ENCODE results near the gene PELO. TPM values are rescaled to one million over a fixed set of nuclear protein-coding genes. Genes with fewer than 3 reads are reported as not detected.

PELO gene
- total and polyA plus RNA-seq, 2 donors (not counting 3 experiments of a cell fraction or from before 2014, with no cell fraction given): 8.6 to 13.2 TPM

DNA sequence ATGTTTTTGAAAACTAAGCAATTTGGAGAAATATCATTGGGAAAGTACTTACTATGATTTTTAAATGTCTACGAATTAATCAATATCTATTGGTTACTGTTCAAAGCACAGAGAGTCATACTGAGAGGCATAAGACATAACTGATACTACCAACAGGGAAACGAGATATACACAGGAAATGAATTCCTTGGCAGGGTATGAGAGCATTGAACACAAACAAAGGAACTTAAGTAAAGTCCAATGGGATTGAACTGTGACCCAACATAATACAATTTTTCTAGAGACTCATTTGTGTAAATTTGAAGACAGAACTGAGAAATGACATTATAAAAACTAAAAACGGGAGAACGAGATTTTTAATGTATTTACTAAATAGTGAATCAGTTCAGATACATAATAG is 1.3 kb upstream of the PELO start:
- dilution Hi-C loops (cut with MboI; ENCODE audit: extremely low pct_ligation_motif_present, low sequenced_read_pairs): no loop called here
- CTCF ChIA-PET: interaction anchor here (1.9 kb wide), 1 partner anchor 128 kb away, joined by 20 read pairs; no protein-coding TSS in a partner anchor
- H3K27me3 ChIP-seq (ENCODE audit: control insufficient read depth in 2 of 2, insufficient read depth in 2 of 2, low read length in 2 of 2): no peaks in the 10 kb centered on the region
- no peak overlapping the region for H3K4me2 ChIP-seq (ENCODE audit: insufficient read depth, low read length)
- no peaks in the 10 kb centered on the region for H3K9me3 ChIP-seq (replicated peaks; ENCODE audit: control insufficient read depth, insufficient read depth, low read length)
- POLR2A ChIA-PET: no interaction called here
- H2AFZ ChIP-seq (ENCODE audit: low read depth, low read length): no peak overlapping the region
- H3K27ac ChIP-seq (ENCODE audit: insufficient read depth, low read depth, low read length): no peak overlapping the region
- intact Hi-C loops (cut with micrococcal nuclease): loop anchor here (5.0 kb wide), 1 partner anchor 59 kb away; no protein-coding TSS in a partner anchor
- no peaks in the 10 kb centered on the region for H3K79me2 ChIP-seq (ENCODE audit: control insufficient read depth, insufficient read depth, low read length)
- no peak for TF ChIP-seq EZH2 (IDR thresholded peaks at IDR 0.05; ENCODE audit: borderline replicate concordance, low read depth, low read length, severe bottlenecking)
- H3K9ac ChIP-seq (replicated peaks; ENCODE audit: extremely low read depth, insufficient read depth, low read length): no peak overlapping the region
- H3K4me1 ChIP-seq (ENCODE audit: control insufficient read depth, extremely low read depth, insufficient read depth, low read length): peaks cover 11% of the 10 kb centered on the region
- BruUV-seq (replicated peaks): no TSS peak
- no peak for FAIRE-seq
- no peaks in the 10 kb centered on the region for H4K20me1 ChIP-seq (replicated peaks; ENCODE audit: control insufficient read depth, extremely low read depth, insufficient read depth, low read length)
- H3K9me1 ChIP-seq (replicated peaks; ENCODE audit: control insufficient read depth, extremely low read depth, insufficient read depth, low read length): no peaks in the 10 kb centered on the region
- peak; percentile 35 for DNase-seq (ENCODE audit: low read depth, low spot score)
- no peak overlapping the region for H3K4me3 ChIP-seq (replicated peaks in 1 of 3; ENCODE audit: insufficient read depth in 1 of 3, low read depth in 1 of 3, low read length in 3 of 3)
- H3K36me3 ChIP-seq (ENCODE audit: control insufficient read depth in 2 of 2, extremely low read depth in 1 of 2, insufficient read depth in 2 of 2, low read length in 2 of 2): no peaks in the 10 kb centered on the region

DNA sequence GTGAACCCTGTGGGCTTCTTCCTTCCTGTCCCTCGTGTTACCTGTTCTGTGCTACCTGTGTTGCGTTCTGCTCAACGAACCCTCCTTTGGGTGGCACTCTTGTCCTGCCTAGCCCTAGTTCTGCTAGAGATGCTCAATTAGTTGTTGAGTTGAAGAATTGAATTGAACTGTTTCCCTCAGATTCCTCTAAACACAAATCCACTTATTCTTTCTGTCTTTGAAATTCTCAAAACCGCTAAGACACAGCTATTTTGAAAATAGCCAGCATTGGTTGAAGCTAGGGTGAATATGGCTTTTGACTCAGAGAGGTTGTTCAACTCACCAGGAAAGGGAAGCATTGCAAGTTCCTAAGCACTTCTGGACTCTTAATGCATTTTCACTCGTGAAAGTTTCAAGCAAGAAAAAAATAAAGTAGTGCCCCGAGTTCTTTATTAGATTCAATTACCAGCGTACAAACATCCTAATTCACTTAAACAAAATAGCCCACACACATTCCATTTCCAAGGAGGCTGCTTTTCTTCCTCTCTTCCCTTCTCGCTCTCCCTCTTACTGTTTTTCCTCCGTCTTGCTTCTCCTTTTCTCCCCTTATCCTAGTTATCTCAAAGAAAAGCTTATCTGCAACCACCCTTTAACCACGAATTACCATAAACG is 642 bp upstream of the PELO start:
- Histone ChIP-seq H3K27me3 (ENCODE audit: control insufficient read depth in 2 of 2, insufficient read depth in 2 of 2, low read length in 2 of 2) (no peaks in the 10 kb centered on the region), H3K4me1 (ENCODE audit: control insufficient read depth, extremely low read depth, insufficient read depth, low read length) (peaks cover 11% of the 10 kb centered on the region), H3K9ac (replicated peaks; ENCODE audit: extremely low read depth, insufficient read depth, low read length) (no peak overlapping the region), H3K36me3 (ENCODE audit: control insufficient read depth in 2 of 2, extremely low read depth in 1 of 2, insufficient read depth in 2 of 2, low read length in 2 of 2) (no peaks in the 10 kb centered on the region), H4K20me1 (replicated peaks; ENCODE audit: control insufficient read depth, extremely low read depth, insufficient read depth, low read length) (no peaks in the 10 kb centered on the region), H3K4me2 (ENCODE audit: insufficient read depth, low read length) (peak overlapping the region; percentile 88), H3K79me2 (ENCODE audit: control insufficient read depth, insufficient read depth, low read length) (no peaks in the 10 kb centered on the region), H2AFZ (ENCODE audit: low read depth, low read length) (peak overlapping the region; percentile 91), H3K9me3 (replicated peaks; ENCODE audit: control insufficient read depth, insufficient read depth, low read length) (no peaks in the 10 kb centered on the region), H3K4me3 (replicated peaks in 1 of 3; ENCODE audit: insufficient read depth in 1 of 3, low read depth in 1 of 3, low read length in 3 of 3) (peak overlapping the region in 2 of 3 experiments; percentile 35 to 80), H3K9me1 (replicated peaks; ENCODE audit: control insufficient read depth, extremely low read depth, insufficient read depth, low read length) (no peaks in the 10 kb centered on the region), H3K27ac (ENCODE audit: insufficient read depth, low read depth, low read length) (no peak overlapping the region)
- ChIA-PET CTCF (interaction anchor here (0.7 to 1.9 kb wide), 7 partner anchors 12 to 188 kb away, joined by 3 to 20 read pairs (median 8); no protein-coding TSS in a partner anchor), POLR2A (no interaction called here)
- BruUV-seq (replicated peaks): no TSS peak
- FAIRE-seq: no peak
- peak; percentile 24 for DNase-seq (ENCODE audit: low read depth, low spot score)
- dilution Hi-C loops (cut with MboI; ENCODE audit: extremely low pct_ligation_motif_present, low sequenced_read_pairs) (no loop called here), intact Hi-C loops (cut with micrococcal nuclease) (loop anchor here (5.0 kb wide), 1 partner anchor 60 kb away; no protein-coding TSS in a partner anchor)
- TF ChIP-seq JUN (IDR thresholded peaks at IDR 0.05; ENCODE audit: borderline replicate concordance, insufficient read depth, insufficient read length, low read depth): no peak

Data from endothelial cell of umbilical vein (primary cell).